Lower leg skin (tissue), 4 donors: Measurements from ENCODE around the gene CLIC3. TPM values are rescaled to one million over a fixed set of nuclear protein-coding genes. Genes with fewer than 3 reads are reported as not detected.

ENCODE experiments used
- DNase-seq, 2 donors: peaks; one replicate each; pipeline ENCODE4 v3.0.0-alpha.2; 2019; ENCODE audit warnings: low spot score in 2 of 2
- H3K4me3 ChIP-seq: fragments of 200-600 bp; sonication (generic); 2 replicates; pipeline ENCODE4 v1.5.1; 2017; ENCODE audit warnings: mild to moderate bottlenecking, low read depth; ENCODE audit not compliant: poor library complexity, severe bottlenecking
- POLR2A ChIP-seq, 2 donors: fragments of 450-650 bp; IDR thresholded peaks; one replicate each; pipeline ENCODE4 v1.6.1; 2016 to 2017; ENCODE audit warnings: antibody characterized with exemption in 2 of 2, mild to moderate bottlenecking in 1 of 2, moderate library complexity in 1 of 2
- WGBS, 2 donors: methylation state at CpG; one replicate each; pipeline ENCODE4 v1.1.5; 2018; 5-methylcytosine and 5-hydroxymethylcytosine counted together
- intact Hi-C: fragments of 100-400 bp; cut with DNase I; formaldehyde crosslinking; loops from one replicate; pipeline ENCODE4 v1.15.0; 2023; ENCODE audit warnings: low total_unique reads
- total RNA-seq, 4 donors: library from RNA; depleted of rRNA; stranded (reverse); fragments of >200 nt; gene quantifications; one replicate each; pipeline ENCODE4 v1.1.0, GENCODE V29; 2016
- TF ChIP-seq, protein P1 (sequence below), 3 donors: fragments of 450-650 bp; IDR thresholded peaks; one replicate each; pipeline ENCODE4 v1.5.1; 2016; ENCODE audit warnings: antibody characterized with exemption in 3 of 3, mild to moderate bottlenecking in 3 of 3, moderate library complexity in 2 of 3

The CLIC3 gene
- total RNA-seq, 4 donors from 2014 or later = 114 to 328 (median 163) TPM

DNA sequence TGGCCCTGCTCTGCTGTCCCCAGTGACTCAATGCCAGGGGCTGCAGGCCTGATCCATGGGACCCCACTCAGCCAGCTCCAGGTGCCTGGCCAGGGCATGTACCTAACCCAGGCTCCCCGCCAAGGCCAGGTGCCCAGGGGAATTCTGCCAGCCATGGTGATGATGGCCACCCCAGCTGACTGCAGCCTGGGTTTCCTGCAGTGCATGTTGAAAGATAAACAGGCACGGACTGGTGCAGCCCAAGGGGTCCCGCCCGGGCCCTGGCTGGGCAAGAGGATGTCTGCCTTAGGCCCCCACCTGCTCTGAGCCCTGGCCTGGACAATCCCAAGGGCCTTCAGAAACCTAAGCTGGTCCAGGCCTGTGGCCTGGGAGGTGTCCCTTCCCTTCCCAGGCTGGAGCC is 30.5 kb upstream of the CLIC3 start:
- TF ChIP-seq, protein P1, sequence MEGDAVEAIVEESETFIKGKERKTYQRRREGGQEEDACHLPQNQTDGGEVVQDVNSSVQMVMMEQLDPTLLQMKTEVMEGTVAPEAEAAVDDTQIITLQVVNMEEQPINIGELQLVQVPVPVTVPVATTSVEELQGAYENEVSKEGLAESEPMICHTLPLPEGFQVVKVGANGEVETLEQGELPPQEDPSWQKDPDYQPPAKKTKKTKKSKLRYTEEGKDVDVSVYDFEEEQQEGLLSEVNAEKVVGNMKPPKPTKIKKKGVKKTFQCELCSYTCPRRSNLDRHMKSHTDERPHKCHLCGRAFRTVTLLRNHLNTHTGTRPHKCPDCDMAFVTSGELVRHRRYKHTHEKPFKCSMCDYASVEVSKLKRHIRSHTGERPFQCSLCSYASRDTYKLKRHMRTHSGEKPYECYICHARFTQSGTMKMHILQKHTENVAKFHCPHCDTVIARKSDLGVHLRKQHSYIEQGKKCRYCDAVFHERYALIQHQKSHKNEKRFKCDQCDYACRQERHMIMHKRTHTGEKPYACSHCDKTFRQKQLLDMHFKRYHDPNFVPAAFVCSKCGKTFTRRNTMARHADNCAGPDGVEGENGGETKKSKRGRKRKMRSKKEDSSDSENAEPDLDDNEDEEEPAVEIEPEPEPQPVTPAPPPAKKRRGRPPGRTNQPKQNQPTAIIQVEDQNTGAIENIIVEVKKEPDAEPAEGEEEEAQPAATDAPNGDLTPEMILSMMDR (IDR thresholded peaks at IDR 0.05) = no peak
- TF ChIP-seq POLR2A (IDR thresholded peaks at IDR 0.05) = no peak
- no peak overlapping the region for H3K4me3 ChIP-seq
- 57 to 83% methylated on average over 3 to 4 of the region's 4 CpGs for WGBS, 2 donors
- intact Hi-C loops = no loop called here
- DNase-seq = no peak

DNA sequence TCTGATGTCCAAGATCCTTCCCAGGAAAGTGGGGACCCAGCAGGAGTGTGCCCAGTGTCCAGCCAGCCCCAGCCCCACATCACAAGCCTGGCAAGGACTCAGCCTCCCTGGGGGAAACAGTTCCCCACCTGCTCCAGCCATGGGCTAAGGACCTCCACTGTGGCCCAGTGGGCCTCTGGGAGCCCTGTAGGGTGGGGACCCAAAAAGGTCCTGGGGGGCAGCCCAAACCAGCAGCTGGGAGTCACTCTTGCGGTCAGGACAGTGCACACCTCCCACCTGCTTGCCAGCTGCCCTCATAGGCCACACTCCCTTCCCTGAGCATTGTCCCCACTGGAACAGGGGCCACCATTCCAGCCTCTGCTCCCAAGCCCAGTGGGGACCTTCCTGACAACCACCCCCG is 30.0 kb upstream of the CLIC3 start:
- no peak for TF ChIP-seq POLR2A (IDR thresholded peaks at IDR 0.05)
- TF ChIP-seq, protein P1 (IDR thresholded peaks at IDR 0.05) = no peak
- intact Hi-C loops = no loop called here

DNA sequence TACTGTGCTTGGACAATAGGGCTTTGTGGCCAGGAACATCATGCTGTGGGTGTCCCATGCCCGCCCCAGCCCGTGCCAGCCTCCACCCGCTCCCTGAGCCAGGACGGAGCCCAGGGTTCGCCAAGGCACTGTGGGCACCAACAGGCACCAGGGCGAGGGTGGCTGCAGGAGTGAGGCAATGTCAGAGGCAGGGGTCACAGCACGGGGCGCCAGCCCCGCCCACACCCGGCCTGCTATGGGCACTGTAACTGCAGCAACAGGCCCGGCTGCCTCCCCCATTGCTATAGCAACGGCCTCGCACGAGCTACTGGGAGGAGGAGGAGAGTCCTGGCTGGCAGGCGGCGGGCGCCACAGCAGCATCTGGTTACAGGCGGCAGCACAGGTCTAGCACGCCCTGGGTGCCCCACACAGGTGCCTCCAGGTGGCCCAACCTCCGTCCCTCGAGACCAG is 29.2 kb upstream of the CLIC3 start:
- no peak for DNase-seq
- intact Hi-C loops = no loop called here
- TF ChIP-seq, protein P1 (IDR thresholded peaks at IDR 0.05) = no peak
- whole genome bisulfite sequencing, 2 donors = 14 to 56% methylated on average over 12 to 16 of the region's 21 CpGs
- no peak overlapping the region for H3K4me3 ChIP-seq

More for the DNA sequence above, 30.0 kb upstream of the CLIC3 start:
- 76 to 81% methylated on average over 2 of the region's 2 CpGs for WGBS, 2 donors
- DNase-seq = no peak
- H3K4me3 ChIP-seq = no peak overlapping the region

DNA sequence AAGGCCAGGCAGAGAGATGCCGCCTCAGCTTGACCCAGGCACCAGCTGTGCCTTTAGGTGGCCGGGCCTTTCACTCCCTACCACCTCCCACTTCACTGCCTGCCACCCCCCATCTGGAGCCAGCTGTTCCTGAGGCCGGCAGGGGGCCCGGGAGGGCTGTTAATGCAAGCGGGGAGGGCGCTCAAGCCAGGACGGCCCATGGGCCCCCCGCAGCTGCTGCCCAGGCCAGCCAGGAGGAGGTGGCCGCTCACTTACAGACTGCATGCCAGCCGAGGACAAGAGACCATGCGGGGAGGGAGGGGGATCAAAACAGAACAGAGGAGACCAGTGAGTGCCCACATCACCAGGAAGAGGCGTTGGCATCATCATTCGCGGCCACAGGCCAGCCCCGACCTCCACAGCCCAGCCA is 27.2 kb upstream of the CLIC3 start:
- DNase-seq = no peak
- WGBS, 2 donors = 89 to 90% methylated on average over 12 to 13 of the region's 15 CpGs
- intact Hi-C loops = no loop called here
- no peak overlapping the region for H3K4me3 ChIP-seq
- TF ChIP-seq, protein P1 (IDR thresholded peaks at IDR 0.05) = no peak
- no peak for TF ChIP-seq POLR2A (IDR thresholded peaks at IDR 0.05)

DNA sequence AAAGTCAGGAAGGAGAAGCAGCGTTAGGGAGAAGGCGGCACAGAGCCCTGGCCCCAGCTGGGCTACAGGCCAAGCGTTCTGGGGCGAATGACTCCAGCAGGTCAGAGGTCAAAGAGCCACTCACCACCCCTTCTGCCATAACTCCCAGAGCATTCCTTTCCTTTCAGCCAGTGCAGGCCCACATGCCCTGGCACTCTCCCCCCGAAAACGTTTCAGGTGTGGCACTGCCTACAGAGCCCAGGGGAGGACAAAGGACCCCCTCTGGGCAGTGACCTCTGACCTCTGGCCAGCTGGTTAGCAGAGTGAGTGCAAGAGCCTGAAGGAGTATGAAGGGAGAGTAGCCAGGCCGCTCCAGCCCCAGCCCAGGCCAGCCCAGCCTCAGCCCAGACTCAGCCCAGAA is 26.8 kb upstream of the CLIC3 start:
- TF ChIP-seq, protein P1 (IDR thresholded peaks at IDR 0.05) = no peak
- TF ChIP-seq POLR2A (IDR thresholded peaks at IDR 0.05) = no peak
- 73 to 87% methylated on average over 6 of the region's 7 CpGs for WGBS, 2 donors
- H3K4me3 ChIP-seq = no peak overlapping the region
- intact Hi-C loops = no loop called here
- DNase-seq = no peak

DNA sequence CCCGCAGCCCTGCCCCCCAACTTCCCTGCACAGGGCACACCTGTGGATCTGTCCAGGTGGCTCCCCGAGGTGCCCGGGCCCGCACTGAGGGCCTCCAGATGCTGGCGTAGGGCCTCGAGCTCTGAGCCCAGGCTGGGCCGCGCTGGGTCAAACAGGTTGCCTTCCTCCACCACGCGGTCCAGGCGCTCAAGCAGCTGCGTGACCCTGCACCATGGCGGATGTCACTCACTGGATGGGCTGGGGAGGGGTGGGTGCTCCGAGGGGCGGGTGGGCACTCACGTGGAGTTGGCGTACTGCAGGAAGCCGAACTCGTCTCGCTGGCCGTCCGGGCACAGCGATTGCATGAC is 26.3 kb upstream of the CLIC3 start:
- intact Hi-C loops = no loop called here
- WGBS, 2 donors = 81 to 92% methylated on average over 15 to 23 of the region's 23 CpGs
- DNase-seq = no peak

More for the DNA sequence above, 26.3 kb upstream of the CLIC3 start:
- H3K4me3 ChIP-seq = no peak overlapping the region
- TF ChIP-seq POLR2A (IDR thresholded peaks at IDR 0.05) = no peak
- TF ChIP-seq, protein P1 (IDR thresholded peaks at IDR 0.05) = no peak
